Stimulated activated CD8-positive, alpha-beta memory T cell treated with anti-CD3 and anti-CD28 coated beads, Interleukin-4, amount 100 ng/mL, for 24 hours (primary cell): ENCODE results near the gene ZNF185.

Experiments
- DNase-seq: peaks from one replicate; pipeline ENCODE4 v3.0.0-alpha.2; 2020; ENCODE audit warnings: low read depth

Gene ZNF185

GRCh38 chrX:152897222-152898131 lies at the start of gene ZNF185:
TSS of gene ZNF185 (plus strand) at chrX:152898067. CDS start at chrX:152914490, 16,423 bp downstream.
- no peak for DNase-seq

GRCh38 chrX:152850465-152850864 lies 47.4 kb upstream of the ZNF185 start:
- no peak for DNase-seq

DNA sequence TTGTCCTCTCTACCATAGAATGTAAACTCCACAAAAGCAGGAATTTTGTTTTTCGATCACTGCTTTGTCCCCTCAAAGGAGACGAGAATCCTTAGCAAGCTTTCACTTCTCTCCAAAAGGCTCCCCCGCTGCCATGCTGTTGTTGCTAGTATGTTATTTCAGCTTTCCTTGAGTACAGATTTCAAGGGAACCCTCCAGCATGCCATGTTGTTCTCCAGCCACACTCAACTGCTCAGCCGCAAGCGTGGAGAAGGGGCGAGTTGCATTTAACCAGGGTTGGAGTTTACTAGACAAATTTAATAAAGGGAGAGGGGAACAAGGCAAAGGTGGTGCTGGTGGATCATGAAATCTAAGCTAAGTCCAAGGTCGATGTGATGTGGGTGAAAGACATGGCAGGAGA lies 43.9 kb upstream of the ZNF185 start:
- no peak for DNase-seq

DNA sequence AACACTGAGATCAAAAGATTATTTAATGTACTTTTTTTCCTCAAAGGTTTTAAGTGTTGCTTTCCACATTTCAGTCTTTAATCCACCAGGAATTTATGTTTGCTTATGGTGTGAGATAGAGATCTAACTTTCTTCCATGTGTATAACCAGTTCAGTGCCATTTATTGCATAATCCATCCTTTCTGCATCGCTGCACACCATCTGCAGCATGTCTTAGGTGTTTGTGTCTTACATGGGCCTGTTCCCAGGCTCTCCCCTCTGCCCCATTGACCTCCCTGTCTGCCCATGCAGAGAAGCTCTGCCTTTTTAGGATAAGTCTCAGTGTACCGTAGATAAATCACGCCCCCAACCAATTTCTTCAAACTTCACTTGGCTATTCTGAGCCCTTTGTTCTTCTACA lies 36.8 kb upstream of the ZNF185 start:
- no peak for DNase-seq

- no peak for DNase-seq
Measured at GRCh38 chrX:152861826-152862225, 36.0 kb upstream of the ZNF185 start.

GRCh38 chrX:152865232-152865920 lies 32.5 kb upstream of the ZNF185 start:
- DNase-seq, result no peak

- DNase-seq, result no peak
Measured at GRCh38 chrX:152866386-152866785, 31.5 kb upstream of the ZNF185 start.

- no peak for DNase-seq
Measured at GRCh38 chrX:152869972-152870371, 27.9 kb upstream of the ZNF185 start.

DNA sequence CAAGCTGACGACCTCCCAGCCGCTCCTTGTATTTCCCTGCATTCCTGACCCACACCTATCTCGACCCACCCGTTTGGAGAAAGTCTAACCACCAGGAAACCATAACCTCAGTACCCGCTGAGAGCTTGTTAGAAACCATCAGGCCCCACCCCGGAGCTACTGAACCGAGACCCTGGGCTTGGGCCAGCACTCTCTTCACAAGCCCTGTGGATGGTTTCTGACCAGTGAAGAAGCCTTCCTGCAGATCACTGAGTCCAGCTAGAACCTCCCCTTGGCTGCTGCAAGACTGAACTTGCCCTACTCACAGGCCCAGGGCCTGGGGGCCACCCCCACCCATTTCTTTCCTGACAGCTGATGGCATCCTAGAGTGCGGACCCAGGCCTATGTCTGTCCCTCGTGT lies 26.6 kb upstream of the ZNF185 start:
- no peak for DNase-seq

DNA sequence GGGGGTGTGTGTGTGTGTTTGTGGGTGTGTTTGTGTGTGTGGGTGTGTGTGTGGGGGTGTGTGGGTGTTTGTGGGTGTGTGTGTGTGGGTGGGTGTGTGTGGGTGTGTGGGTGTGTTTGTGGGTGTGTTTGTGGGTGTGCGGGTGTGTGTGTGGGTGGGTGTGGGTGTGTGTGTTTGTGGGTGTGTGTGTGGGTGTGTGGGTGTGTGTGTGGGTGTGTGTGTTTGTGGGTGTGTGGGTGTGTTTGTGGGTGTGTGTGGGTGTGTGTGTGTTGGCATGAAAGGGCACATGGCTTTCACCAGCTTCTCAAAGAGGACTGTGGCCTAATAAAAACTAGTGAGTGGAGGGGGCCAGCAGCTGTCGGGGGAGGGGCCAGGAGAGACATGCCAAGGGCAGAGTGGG lies 25.3 kb upstream of the ZNF185 start:
- DNase-seq, result no peak

DNA sequence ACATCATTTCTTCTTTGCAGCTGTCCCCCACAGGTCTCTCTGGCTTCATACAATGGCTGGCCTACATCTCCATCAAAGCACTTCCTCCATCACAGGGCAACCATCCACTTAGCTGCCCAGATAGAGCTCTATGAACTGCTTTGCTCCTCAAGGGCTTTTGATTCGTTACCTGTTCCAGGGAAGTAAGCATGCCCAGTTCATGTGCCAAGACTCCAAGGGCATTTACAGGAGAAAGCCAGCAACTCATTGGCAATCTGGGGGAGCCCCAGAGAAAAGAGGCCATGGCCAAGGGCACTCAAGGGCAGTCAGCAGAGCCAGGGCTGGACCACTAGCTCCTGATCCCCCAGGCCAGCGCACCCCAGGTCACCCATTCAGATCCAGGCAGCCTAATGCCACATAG lies 24.5 kb upstream of the ZNF185 start:
- DNase-seq, result no peak

- no peak for DNase-seq
Measured at GRCh38 chrX:152876931-152877840, 20.7 kb upstream of the ZNF185 start.

- no peak for DNase-seq
Measured at GRCh38 chrX:152878976-152879755, 18.7 kb upstream of the ZNF185 start.

GRCh38 chrX:152881289-152881688 lies 16.6 kb upstream of the ZNF185 start:
- no peak for DNase-seq

- no peak for DNase-seq
Measured at GRCh38 chrX:152884171-152884570, 13.7 kb upstream of the ZNF185 start.

DNA sequence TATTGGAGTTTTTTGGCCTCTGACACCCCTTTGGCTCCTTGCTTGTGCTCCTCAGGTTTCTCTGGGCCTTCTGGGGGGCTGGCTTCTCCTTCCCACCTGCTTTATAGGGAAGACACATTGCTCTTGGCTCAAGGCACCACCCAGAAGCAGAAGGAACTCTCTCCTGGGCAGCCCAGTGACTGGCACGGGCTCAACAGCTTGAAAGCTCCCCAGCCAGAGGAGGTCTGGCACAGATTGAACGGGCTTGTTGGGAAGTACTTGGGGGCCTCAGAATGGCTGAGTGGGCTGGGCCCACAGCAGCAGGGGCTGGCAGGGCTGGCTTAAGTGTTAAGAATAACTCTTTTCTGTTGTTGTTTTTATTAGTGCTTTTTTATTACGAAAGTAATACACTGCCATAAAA lies 11.2 kb upstream of the ZNF185 start:
- DNase-seq, result no peak

GRCh38 chrX:152892499-152892898 lies 5.4 kb upstream of the ZNF185 start:
- DNase-seq, result no peak

GRCh38 chrX:152892999-152893891 lies 4.6 kb upstream of the ZNF185 start:
- DNase-seq, result no peak

GRCh38 chrX:152893980-152894610 lies 3.8 kb upstream of the ZNF185 start:
- DNase-seq, result no peak

DNA sequence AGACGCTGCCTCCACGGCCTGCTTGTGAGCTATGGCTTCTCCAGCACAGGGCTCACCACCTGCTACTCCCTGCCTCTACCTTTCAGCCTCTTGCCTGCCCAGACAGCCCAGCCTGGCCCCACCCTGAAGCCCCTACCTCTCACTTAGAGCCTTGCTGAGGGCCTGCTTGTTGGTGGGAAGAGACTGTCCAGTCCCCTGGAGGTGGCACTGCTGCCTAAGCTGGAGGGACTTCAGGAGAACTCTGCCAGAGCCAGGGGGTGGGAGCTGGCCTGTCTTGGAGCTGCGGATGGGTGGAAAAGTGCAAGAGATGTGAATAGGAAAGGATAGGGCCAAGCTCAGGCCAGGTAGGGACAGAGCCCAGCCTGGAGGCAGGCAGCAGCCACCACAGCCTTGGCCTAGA lies 2.7 kb upstream of the ZNF185 start:
- no peak for DNase-seq
